Measurements from ENCODE around the gene SGK1.
"Not testable (repeated sequence)": the region's sequence is repeated elsewhere in the genome, so short reads cannot be mapped to it uniquely, and the experiment has no call there.

Gene SGK1

DNA sequence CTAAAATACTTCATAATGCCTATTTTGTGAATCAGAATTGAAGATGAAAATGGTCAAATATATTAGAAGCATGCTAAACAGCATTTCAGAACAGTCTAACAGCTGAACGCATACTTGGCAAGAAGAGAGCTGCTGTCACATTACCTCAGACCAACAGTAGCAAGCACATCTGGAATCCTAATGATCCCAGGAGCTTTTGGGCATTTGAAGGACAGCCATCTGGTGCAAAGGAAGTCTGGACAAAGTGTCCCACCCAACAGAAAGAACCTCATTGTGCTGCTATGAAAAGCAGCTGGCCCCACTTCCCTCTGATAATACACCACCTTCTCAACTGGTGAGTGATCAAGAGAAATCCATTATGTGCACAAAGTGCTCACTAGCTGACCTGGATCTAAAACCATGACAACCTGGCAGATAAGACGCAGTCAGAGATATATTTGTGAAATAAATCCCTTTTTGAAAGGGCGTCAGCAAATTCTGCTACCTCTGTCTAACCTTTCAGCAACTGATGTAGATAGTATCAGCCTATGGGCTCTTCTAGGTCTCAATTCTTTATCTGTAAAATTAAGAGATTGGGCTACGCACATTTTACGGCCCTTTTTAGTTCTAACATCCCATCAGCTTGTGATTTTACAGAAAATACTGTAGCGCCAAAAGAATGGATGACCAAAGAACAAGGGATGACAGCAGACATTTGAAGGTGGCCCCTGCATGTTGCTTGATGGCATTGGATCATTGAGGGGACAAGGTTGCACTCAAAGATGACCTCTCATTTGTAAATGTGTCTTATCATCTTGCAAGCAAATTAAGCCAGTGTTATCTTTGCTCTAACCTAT is 78.7 kb downstream of the SGK1 start:
- DNase-seq (ENCODE audit: low read depth), result peak; percentile 25
- no peak overlapping the region for H3K4me3 ChIP-seq (ENCODE audit: low read depth, low read length)

DNA sequence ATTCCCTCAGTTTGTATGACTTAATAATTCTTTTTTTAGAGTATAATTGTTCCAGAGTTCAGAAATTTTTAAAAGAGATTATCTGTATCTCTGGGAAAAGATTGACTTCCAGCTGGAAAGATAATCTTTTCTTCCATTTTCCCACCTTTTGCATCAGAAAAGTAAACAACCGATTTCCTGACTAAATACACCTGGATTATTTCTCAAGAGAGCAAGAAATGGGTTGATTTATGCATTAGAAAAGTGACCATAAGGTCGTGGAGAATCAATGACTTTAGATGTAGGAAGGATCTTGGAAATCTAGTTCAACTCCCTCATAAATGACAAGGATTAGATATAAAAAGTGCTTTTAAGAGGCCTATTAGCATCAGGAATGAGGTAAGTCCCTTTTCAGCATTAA is 79.9 kb downstream of the SGK1 start:
- no peak for DNase-seq (ENCODE audit: low read depth)
- no peak overlapping the region for H3K4me3 ChIP-seq (ENCODE audit: low read depth, low read length)

DNA sequence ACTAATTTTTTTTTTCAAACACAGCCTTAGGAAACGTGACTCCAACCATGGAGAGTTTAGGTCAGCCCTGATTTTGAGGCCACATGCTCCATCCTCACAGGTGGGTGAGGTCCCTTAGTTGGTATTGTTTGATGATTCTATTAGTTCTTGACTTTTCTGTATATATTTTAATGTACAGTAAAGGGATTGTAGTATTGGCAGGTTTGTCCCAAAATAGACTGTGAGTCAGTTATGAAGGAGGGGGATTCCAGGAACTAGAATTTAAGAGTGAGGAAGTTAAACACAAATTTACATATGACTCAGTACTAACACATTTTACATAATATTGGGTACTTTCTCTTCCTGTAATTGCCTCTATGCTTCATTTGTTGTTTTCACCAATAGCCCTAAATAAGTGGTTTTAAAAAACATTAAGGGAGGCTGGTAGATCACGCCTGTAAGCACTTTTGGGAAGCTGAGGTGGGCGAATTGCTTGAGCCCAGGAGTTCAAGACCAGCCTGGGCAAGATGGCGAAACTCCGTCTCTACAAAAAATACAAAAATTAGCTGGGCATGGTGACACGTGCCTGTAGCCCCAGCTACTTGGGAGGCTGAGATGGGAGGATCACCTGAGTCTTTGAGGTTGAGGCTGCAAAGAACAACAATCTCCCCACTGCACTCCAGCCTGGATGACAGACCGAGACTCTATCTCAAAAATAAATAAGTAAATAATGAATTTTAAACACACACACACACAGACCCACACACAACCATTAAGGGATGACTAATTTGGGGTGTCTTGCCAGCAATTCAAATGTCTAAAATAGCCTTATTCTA is 81.8 kb downstream of the SGK1 start:
- no peak overlapping the region for H3K4me3 ChIP-seq (ENCODE audit: low read depth, low read length)
- peak; percentile 47 for DNase-seq (ENCODE audit: low read depth)

DNA sequence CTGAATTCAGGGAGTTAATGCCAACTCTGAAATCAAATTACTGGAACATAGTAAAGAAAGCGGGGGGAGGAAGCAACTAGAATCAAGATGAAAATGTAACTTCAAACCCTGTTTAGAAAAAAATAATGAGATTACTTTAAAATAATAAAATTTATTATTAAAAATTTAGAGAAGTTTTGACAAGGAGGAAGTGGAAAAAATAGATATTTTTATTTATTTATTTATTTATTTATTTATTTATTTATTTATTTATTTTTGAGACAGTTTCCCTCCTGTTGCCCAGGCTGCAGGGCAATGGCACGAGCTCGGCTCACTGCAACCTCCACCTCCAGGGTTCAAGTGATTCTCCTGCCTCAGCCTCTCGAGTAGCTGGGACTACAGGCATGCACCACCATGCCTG is 82.6 kb downstream of the SGK1 start:
- not testable (repeated sequence) for H3K4me3 ChIP-seq (ENCODE audit: low read depth, low read length); DNase-seq (ENCODE audit: low read depth)

DNA sequence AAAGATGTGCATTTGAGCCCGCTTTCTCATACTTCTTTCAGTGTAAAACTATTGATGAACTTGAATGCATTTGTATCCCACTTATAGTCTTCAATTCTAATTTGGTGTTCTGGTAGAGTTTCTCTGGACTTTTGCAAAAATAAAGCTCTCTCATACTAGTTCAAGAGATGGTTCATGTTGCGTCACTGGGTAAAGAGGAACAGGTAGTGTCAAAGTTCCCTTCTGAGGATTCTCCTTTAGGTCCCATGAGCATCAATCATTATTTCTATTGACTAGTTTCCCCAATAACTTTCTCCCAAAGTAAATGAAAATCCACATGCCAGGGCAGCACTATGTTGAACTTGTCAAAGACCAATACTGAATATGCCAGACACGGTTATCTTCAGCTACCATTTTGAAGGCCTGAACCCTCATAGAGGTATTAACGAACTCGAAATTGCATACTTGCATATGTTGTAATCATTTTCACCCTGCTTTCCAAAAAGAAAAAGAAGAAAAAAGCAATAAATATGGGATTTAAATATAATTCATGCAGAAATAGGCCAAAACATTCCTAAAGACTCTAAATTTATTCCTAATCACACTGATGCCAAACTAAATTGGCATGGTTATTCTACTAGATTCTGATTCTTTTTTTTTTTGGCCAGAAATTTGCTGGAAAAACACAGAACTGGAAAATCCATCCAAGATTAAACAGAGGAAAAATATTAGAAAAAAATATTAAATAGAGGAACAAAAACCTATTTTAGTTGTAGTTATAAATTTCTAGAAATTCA is 84.5 kb downstream of the SGK1 start:
- no peak for DNase-seq (ENCODE audit: low read depth)
- no peak overlapping the region for H3K4me3 ChIP-seq (ENCODE audit: low read depth, low read length)

DNA sequence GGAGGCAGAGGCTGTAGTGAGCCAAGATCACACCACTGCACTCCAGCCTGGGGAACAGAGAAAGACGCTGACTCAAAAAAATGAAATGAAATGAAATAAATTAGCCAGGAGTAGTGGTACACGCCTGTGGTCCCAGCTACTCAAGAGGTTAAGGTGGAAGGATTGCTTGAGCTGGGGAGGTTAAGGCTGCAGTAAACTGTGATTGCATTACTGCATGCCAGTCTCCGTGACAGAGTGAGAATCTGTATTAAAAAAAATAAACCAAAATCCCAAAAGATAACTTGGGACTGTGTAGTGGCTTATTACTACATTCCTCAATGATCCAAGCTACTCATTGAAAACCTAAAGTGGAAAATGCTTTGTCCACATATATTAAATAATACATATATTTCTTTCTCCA is 87.0 kb downstream of the SGK1 start:
- DNase-seq (ENCODE audit: low read depth), result no peak

DNA sequence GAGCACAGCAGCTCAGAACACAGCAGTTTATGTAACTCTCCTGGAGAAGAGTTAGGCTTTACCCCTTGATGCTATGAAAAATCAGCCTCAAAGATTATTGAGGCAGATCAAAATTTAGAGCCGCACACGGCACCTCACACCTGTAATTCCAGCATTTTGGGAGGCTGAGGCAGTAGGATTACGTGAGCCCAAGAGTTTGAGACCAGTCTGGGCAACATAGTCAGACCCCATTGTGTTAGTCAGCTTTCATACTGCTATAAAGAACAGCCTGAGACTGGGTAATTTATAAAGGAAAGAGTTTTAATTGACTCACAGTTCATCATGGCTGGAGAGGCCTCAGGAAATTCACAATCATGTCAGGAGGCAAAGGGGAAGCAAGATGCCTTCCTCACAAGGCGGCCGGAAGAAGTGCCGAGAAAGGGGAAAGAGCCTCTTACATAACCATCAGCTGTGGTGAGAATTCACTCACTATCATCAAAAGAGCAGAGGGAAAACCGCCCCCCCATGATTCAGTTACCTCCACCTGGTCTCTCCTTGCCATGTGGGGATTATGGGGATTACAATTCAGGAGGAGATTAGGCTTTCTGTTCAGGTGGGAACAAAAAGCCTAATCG is 87.7 kb downstream of the SGK1 start:
- DNase-seq (ENCODE audit: low read depth), result no peak
- no peak overlapping the region for H3K4me3 ChIP-seq (ENCODE audit: low read depth, low read length)

More for the DNA sequence above, 87.0 kb downstream of the SGK1 start:
- H3K4me3 ChIP-seq (ENCODE audit: low read depth, low read length), result no peak overlapping the region

DNA sequence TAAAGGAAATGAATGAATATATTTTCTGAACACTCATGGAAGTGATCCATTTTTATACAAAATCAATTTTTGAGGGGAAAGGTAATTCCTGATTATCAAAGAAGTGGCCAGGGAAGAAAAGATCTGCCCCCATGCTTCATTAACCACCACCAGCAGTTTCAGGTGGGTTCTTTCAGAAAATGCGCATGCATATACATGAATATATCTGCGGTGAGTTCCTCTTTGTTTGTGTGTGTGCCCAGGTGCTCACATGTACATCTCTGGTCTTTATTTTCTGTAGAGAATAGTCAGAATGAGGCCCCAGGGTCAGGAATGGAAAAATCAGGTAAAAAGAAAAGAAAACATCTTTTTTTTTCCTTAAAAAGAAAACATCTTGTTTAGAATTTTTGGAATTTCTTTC is 88.4 kb downstream of the SGK1 start:
- H3K4me3 ChIP-seq (ENCODE audit: low read depth, low read length), result no peak overlapping the region
- no peak for DNase-seq (ENCODE audit: low read depth)

DNA sequence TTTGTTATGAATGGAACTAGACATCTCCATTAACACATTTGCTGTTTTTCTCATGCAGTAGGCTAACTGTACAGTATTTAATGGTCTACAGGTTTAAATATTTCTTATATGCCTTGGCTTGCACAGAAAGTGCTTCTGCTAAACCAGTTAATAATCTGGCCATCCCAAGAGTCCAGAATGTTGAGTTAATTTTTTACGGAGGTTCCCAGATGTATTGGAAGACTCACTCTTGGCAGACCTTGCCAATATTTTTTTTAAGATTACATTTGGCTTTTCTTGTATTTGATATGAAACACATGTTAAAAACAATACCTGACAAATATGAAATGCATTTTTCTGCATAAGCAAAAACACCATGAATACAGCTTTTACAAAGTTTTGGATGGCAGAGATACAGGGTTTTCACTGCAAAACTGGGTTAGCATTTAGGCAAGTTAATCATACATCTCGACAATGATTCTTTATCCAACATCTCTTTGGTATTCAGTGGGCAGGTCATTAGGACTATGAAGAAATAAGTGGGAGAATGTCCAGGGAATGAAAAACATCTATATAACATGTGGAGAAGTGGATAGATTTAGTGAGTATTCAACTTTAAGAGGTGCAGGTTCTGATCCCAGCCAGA is 94.0 kb downstream of the SGK1 start:
- no peak for DNase-seq (ENCODE audit: low read depth)
- H3K4me3 ChIP-seq (ENCODE audit: low read depth, low read length), result no peak overlapping the region

DNA sequence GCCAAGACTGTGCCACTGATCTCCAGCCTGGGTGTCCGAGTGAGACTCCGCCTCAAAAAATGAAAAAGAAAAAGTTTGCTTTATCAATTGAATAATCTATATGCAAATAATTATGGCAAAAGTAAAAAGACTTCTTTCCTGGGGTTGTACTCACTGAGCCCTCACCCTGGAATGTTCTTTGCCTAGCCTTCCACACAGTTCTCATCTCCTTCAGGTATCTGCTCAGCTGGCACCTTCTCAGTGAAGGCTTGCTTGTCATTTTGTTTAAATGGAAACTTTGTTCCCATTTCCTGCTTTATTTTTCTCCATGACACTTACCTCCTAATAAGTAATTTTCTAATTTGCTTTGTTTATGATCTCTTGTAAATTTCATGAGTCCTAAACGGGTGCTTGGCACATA is 96.7 kb downstream of the SGK1 start:
- no peak overlapping the region for H3K4me3 ChIP-seq (ENCODE audit: low read depth, low read length)
- no peak for DNase-seq (ENCODE audit: low read depth)

DNA sequence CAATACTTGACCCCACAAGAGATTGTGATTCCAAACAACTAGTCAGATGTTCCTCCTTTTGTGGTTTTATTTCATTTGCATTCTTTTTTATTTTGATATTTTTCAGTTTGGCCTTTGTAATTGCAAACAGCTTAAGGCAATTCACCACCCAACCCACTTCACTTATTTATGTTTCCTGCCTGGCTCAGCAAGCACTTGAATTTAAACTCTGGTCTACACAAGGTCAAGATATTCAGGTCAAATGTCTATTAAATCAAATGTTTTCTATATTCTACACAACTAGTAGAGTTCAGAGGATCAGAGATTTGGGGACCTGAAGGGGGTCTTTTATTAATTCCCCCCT is 100.1 kb downstream of the SGK1 start:
- H3K4me3 ChIP-seq (ENCODE audit: low read depth, low read length), result no peak overlapping the region
- no peak for DNase-seq (ENCODE audit: low read depth)

DNA sequence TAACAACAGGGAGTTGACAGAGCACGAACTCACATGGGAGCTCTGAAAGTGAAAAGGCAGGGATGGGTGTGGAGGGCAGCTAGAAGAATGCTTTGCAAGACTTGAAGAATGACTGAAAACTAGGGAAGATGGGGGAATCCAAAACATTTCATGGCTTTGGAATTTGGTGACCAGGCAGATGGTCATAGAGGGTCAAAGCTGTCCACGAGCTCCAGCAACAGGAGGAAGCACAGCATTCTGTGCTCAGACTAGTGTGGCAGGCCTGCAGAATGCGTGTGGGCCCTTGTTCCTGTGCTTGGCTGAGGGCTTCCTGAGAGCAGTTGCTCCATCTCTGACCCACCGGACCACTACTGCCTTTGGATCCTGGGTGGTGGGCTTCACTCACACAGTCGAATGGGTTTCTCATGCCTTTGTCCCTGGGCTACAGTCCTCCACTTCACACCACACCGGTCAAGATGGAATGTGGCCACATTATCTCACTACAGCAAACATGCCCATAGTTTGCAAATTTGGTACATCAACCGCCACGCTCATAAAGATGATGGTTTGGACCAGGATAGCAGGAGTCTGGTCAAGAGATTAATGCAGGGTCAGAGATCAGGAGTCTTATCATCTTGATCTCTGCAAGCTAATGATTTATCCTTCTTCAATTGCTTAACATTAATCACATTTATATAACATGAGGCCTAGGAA is 100.7 kb downstream of the SGK1 start:
- DNase-seq (ENCODE audit: low read depth), result no peak
- H3K4me3 ChIP-seq (ENCODE audit: low read depth, low read length), result no peak overlapping the region

DNA sequence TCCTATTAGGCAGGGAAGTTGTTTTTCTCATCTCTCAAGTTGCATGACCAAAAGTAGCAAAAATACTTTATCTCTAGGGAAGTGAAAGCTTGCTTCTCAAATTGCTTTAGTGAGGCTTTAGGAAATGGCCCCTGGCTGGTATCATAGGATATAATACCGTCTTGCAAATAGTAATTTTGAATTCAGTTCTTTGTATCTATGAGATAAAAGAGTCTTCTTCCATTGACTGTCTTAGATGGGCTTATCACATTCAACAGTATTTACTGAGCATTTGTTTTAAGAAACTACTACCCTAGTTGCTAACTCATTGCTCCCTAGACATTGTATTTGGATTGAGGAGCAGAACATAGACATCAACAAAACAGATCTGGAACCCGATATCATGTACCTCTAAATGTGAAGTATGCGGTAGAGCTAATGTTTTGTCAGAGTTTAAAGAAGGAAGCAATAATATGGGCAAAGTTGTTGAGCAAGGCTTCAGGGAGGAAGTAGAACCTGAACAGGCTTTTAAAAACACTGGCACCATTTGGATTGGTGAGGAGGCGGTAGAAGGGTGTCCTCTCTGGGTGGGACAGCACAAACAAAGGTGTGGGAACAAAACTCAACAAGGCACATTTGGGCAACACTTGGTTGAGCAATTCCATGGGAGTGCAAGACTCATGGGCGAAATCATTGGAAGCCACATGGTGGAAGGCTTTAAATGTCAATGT is 101.5 kb downstream of the SGK1 start:
- H3K4me3 ChIP-seq (ENCODE audit: low read depth, low read length), result no peak overlapping the region
- DNase-seq (ENCODE audit: low read depth), result no peak

DNA sequence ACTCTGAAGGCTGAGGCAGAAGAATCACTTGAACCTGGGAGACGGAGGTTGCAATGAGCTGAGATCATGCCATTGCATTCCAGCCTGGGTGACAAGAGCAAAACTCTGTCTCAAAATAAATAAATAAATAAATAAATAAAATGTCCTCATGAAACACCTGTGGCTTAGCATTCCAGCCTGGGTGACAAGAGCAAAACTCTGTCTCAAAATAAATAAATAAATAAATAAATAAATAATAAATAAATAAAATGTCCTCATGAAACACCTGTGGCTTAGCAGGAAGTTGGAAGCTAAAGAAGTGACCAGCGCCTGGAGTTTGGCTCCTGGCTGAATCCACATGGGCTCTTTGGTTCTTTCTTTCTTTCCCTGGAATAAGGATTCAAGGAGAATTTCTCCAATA is 104.5 kb downstream of the SGK1 start:
- not testable (repeated sequence) for DNase-seq (ENCODE audit: low read depth); H3K4me3 ChIP-seq (ENCODE audit: low read depth, low read length)

DNA sequence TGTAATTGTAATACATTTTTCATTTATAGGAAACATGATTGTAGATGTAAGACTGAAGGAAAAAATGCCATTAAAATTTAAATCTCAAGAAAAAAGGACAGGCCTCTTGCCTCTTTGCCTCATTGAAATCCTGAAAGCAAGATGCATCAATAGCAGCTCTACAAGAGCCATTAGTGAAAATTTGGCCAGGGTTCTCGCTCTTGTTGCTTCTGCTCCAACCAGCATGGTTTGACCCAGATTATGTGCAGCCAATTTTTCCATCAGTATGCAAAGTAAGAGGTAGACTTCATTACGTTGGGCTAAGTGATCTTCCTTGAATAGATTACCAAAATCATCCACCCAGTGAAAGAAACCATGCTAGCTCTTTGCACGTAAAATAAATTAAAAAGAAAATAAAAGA is 106.6 kb downstream of the SGK1 start:
- H3K4me3 ChIP-seq (ENCODE audit: low read depth, low read length), result no peak overlapping the region
- DNase-seq (ENCODE audit: low read depth), result no peak

DNA sequence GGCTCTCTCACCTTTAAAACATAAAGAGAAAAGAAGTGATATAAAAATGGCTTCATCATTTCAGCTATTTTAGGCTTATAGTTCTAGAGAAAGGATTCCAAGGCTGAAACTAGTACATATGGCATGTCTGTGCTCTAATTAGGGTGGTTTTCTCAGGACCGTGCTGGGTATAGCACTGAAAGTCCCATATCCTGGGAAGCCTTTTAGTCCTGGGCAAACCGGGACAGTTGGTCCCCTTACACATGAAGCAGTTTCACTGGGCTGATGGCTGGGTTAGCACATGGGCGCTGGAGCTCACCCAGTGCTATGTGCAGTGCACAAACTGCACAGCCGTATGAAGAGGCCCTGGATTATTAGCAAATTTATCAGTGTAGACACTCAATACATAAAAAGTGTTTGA is 110.5 kb downstream of the SGK1 start:
- no peak overlapping the region for H3K4me3 ChIP-seq (ENCODE audit: low read depth, low read length)
- no peak for DNase-seq (ENCODE audit: low read depth)

DNA sequence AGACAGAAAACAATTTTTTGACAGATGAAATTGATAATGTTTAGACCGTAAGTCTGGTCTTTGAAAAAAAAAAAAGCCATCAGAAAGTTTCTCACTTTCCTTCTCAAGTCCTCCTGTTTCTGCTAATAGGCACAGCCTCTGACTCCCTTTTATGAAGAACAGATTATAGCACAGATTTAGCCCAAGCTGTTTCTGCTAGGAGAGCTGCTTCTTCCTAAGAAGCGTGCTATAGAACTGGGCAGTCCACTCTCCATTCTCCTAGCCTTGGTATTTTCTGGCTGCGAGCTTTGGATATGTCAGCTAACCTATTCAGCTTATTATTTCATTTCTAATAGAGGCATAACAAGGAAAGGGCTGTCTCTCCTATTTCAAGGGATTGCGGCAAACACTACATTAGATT is 112.5 kb downstream of the SGK1 start:
- DNase-seq (ENCODE audit: low read depth), result no peak
- no peak overlapping the region for H3K4me3 ChIP-seq (ENCODE audit: low read depth, low read length)

DNA sequence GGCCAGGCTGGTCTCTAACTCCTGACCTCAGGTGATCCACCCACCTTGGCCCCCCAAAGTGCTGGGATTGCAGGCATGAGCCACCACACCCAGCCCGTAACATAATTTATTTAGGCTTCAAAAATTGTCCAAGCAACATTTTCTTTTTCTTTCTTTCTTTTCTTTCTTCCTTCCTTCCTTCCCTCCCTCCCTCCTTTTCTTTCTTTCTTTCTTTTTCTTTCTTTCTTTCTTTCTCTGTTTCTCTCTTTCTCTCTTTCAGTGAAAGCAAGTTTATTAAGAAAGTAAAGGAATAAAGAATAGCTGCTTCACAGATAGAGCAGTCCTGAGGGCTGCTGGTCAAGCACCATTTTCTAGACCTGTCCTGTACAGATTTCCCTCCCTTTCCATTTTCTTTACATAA is 113.2 kb downstream of the SGK1 start:
- DNase-seq (ENCODE audit: low read depth); H3K4me3 ChIP-seq (ENCODE audit: low read depth, low read length): not testable (repeated sequence)

Measured in skeletal muscle cell (primary cell).